ENCODE results near the gene EXOC1L. TPM values are rescaled to one million over a fixed set of nuclear protein-coding genes. Genes with fewer than 3 reads are reported as not detected.

The EXOC1L gene
- total RNA-seq, 1 experiment from 2014 or later, result not detected

GRCh38 chr4:55781812-55782211, 37.8 kb upstream of the EXOC1L start:
- ChIA-PET POLR2A (no interaction called here), RAD21 (ENCODE audit: low non-redundant PET in 1 of 2, low total read pairs in 2 of 2, uncharacterized antibody in 2 of 2, unreplicated experiment in 2 of 2) (no interaction called here)
- ATAC-seq, result no peak

GRCh38 chr4:55783584-55783983, 36.0 kb upstream of the EXOC1L start:
- DNase-seq (ENCODE audit: low read depth, low spot score) (no peak), ATAC-seq (no peak)
- Histone ChIP-seq H3K79me2 (ENCODE audit: insufficient read depth, low read length) (no peaks in the 10 kb centered on the region), H3K27ac (ENCODE audit: low read depth, low read length) (no peak overlapping the region), H4K20me1 (ENCODE audit: insufficient read depth) (no peaks in the 10 kb centered on the region), H3K9ac (ENCODE audit: low read length) (no peak overlapping the region), H3K9me3 (ENCODE audit: control insufficient read depth in 1 of 2, insufficient read depth in 1 of 2, low read depth in 1 of 2, low read length in 2 of 2) (no peaks in the 10 kb centered on the region), H3K4me3 (replicated peaks in 1 of 2; ENCODE audit: low read depth in 1 of 2, low read length in 2 of 2) (no peak overlapping the region), H3K27me3 (ENCODE audit: insufficient read depth, low read length) (no peaks in the 10 kb centered on the region), H3K36me3 (ENCODE audit: control insufficient read depth in 1 of 2, insufficient read depth in 2 of 2, low read length in 2 of 2) (no peaks in the 10 kb centered on the region), H3K4me1 (ENCODE audit: control insufficient read depth in 1 of 2, insufficient read depth in 2 of 2, low read length in 2 of 2) (no peaks in the 10 kb centered on the region), H2AFZ (ENCODE audit: low read depth, low read length, poor library complexity, severe bottlenecking) (no peak overlapping the region), H3K9me2 (ENCODE audit: insufficient read depth) (no peaks in the 10 kb centered on the region), H3K4me2 (ENCODE audit: low read length) (no peak overlapping the region)
- BruUV-seq (replicated peaks), result no TSS peak
- RAD21 ChIA-PET (ENCODE audit: low non-redundant PET in 1 of 2, low total read pairs in 2 of 2, uncharacterized antibody in 2 of 2, unreplicated experiment in 2 of 2), result no interaction called here
- intact Hi-C loops (cut with micrococcal nuclease), result no loop called here
- POLR2A ChIA-PET, result no interaction called here
- CTCF ChIA-PET, result no interaction called here
- TF ChIP-seq ZBTB33 (IDR thresholded peaks at IDR 0.05; ENCODE audit: extremely low read depth, insufficient replicate concordance, low read length), result no peak
- no peak for TF ChIP-seq REST (IDR thresholded peaks at IDR 0.05; ENCODE audit: low read depth)
- TF ChIP-seq CBX3 (IDR thresholded peaks at IDR 0.05; ENCODE audit: low read depth), result no peak
- TF ChIP-seq ZNF274 (IDR thresholded peaks at IDR 0.05; ENCODE audit: low read depth, low read length), result no peak
- TF ChIP-seq FOSL1 (IDR thresholded peaks at IDR 0.05; ENCODE audit: low read depth), result no peak
- TF ChIP-seq YY1 (IDR thresholded peaks at IDR 0.05; ENCODE audit: extremely low read depth, insufficient replicate concordance, low read depth, low read length), result no peak
- no peak for TF ChIP-seq EZH2phosphoT487 (IDR thresholded peaks at IDR 0.05; ENCODE audit: borderline replicate concordance)
- TF ChIP-seq SIN3A (IDR thresholded peaks at IDR 0.05; ENCODE audit: low read depth), result no peak
- TF ChIP-seq CTCF (IDR thresholded peaks at IDR 0.05 in 2 of 3, conservative IDR thresholded peaks at IDR 0.05 in 1 of 3; ENCODE audit: borderline replicate concordance in 1 of 3, insufficient read depth in 1 of 3, low read depth in 2 of 3, low read length in 2 of 3), result no peak
- TF ChIP-seq ATF3 (IDR thresholded peaks at IDR 0.05), result no peak
- TF ChIP-seq CEBPB (IDR thresholded peaks at IDR 0.05; ENCODE audit: low read depth), result no peak
- no peak for TF ChIP-seq TCF7L2 (IDR thresholded peaks at IDR 0.05; ENCODE audit: borderline replicate concordance, extremely low read depth, insufficient read depth, insufficient read length)

More at GRCh38 chr4:55781812-55782211, 37.8 kb upstream of the EXOC1L start:
- H3K4me2 ChIP-seq (ENCODE audit: low read length), result no peak overlapping the region
- no peak overlapping the region for H3K4me3 ChIP-seq (replicated peaks in 1 of 2; ENCODE audit: low read depth in 1 of 2, low read length in 2 of 2)
- BruUV-seq (replicated peaks), result no TSS peak
- no peak overlapping the region for H3K27ac ChIP-seq (ENCODE audit: low read depth, low read length)
- no peaks in the 10 kb centered on the region for H3K36me3 ChIP-seq (ENCODE audit: control insufficient read depth in 1 of 2, insufficient read depth in 2 of 2, low read length in 2 of 2)
- CTCF ChIA-PET, result no interaction called here
- no peaks in the 10 kb centered on the region for H3K4me1 ChIP-seq (ENCODE audit: control insufficient read depth in 1 of 2, insufficient read depth in 2 of 2, low read length in 2 of 2)
- H3K9me2 ChIP-seq (ENCODE audit: insufficient read depth), result no peaks in the 10 kb centered on the region
- H3K9ac ChIP-seq (ENCODE audit: low read length), result no peak overlapping the region
- TF ChIP-seq EGR1 (IDR thresholded peaks at IDR 0.05; ENCODE audit: low read depth), result no peak
- H2AFZ ChIP-seq (ENCODE audit: low read depth, low read length, poor library complexity, severe bottlenecking), result no peak overlapping the region
- no peak for DNase-seq (ENCODE audit: low read depth, low spot score)
- H3K9me3 ChIP-seq (ENCODE audit: control insufficient read depth in 1 of 2, insufficient read depth in 1 of 2, low read depth in 1 of 2, low read length in 2 of 2), result no peaks in the 10 kb centered on the region
- no peaks in the 10 kb centered on the region for H3K79me2 ChIP-seq (ENCODE audit: insufficient read depth, low read length)
- H4K20me1 ChIP-seq (ENCODE audit: insufficient read depth), result no peaks in the 10 kb centered on the region
- intact Hi-C loops (cut with micrococcal nuclease), result no loop called here
- H3K27me3 ChIP-seq (ENCODE audit: insufficient read depth, low read length), result no peaks in the 10 kb centered on the region

Data from HCT116 (cell line).